Liver (tissue), 9 donors: ENCODE measurements around the gene GDF2. TPM values are rescaled to one million over a fixed set of nuclear protein-coding genes. Genes with fewer than 3 reads are reported as not detected.

Source experiments
- DNase-seq: peaks from one replicate; pipeline ENCODE4 v3.0.0-alpha.2; 2017; ENCODE audit warnings: low spot score
- H3K27ac ChIP-seq, 2 donors: one replicate each; pipeline ENCODE4 v1.7.0; 2013; ENCODE audit warnings: inconsistent platforms in 2 of 2, low read length in 2 of 2, control low read depth in 1 of 2, low read depth in 1 of 2, mild to moderate bottlenecking in 1 of 2
- H3K27me3 ChIP-seq, 4 donors: one replicate each; pipeline versions ENCODE4 v1.6.1 to v1.7.0; 2013; ENCODE audit warnings: low read length in 3 of 4, inconsistent platforms in 1 of 4, mild to moderate bottlenecking in 1 of 4, moderate library complexity in 1 of 4; ENCODE audit not compliant: control insufficient read depth in 4 of 4, insufficient read depth in 4 of 4
- H3K36me3 ChIP-seq, 4 donors: one replicate each; pipeline versions ENCODE4 v1.6.1 to v1.7.0; 2013; ENCODE audit warnings: low read length in 3 of 4, mild to moderate bottlenecking in 3 of 4, low read depth in 1 of 4, moderate library complexity in 1 of 4; ENCODE audit not compliant: control insufficient read depth in 4 of 4, insufficient read depth in 3 of 4
- H3K4me1 ChIP-seq, 4 donors: one replicate each; pipeline versions ENCODE4 v1.6.1 to v1.7.0; 2013; ENCODE audit warnings: low read length in 3 of 4, mild to moderate bottlenecking in 3 of 4, moderate library complexity in 1 of 4; ENCODE audit not compliant: control insufficient read depth in 4 of 4, insufficient read depth in 4 of 4
- H3K4me3 ChIP-seq, 3 donors: one replicate each; pipeline versions ENCODE4 v1.6.1 to v1.7.0; 2013; ENCODE audit warnings: low read length in 3 of 3, control low read depth in 1 of 3, low read depth in 1 of 3, mild to moderate bottlenecking in 1 of 3
- H3K9ac ChIP-seq, 2 donors: one replicate each; pipeline ENCODE4 v1.7.0; 2013; ENCODE audit warnings: low read length in 2 of 2, mild to moderate bottlenecking in 2 of 2, moderate library complexity in 2 of 2, control low read depth in 1 of 2, low read depth in 1 of 2
- H3K9me3 ChIP-seq, 4 donors: one replicate each; pipeline versions ENCODE4 v1.6.1 to v1.7.0; 2013; ENCODE audit warnings: low read length in 3 of 4; ENCODE audit not compliant: control insufficient read depth in 4 of 4
- EGR1 ChIP-seq, 2 donors: IDR thresholded peaks; 2 replicates each; pipeline ENCODE4 v1.6.1; 2016 to 2018; ENCODE audit warnings: antibody characterized with exemption in 2 of 2, low read depth in 2 of 2
- FOXA2 ChIP-seq: IDR thresholded peaks from 2 replicates; pipeline ENCODE4 v1.6.1; 2016; ENCODE audit warnings: antibody characterized with exemption
- GABPA ChIP-seq, 2 donors: IDR thresholded peaks in 1 of 2; conservative IDR thresholded peaks in 1 of 2; 2 replicates each; pipeline ENCODE4 v1.6.1; 2016; ENCODE audit warnings: antibody characterized with exemption in 2 of 2, mild to moderate bottlenecking in 1 of 2, moderate library complexity in 1 of 2
- JUND ChIP-seq, 2 donors: IDR thresholded peaks; 2 replicates each; pipeline ENCODE4 v1.6.1; 2016; ENCODE audit warnings: antibody characterized with exemption in 2 of 2
- NR2F2 ChIP-seq: IDR thresholded peaks from 2 replicates; pipeline ENCODE4 v1.6.1; 2016; ENCODE audit warnings: antibody characterized with exemption
- RAD21 ChIP-seq, 2 donors: IDR thresholded peaks; 2 replicates each; pipeline ENCODE4 v1.6.1; 2016; ENCODE audit warnings: antibody characterized with exemption in 2 of 2, mild to moderate bottlenecking in 2 of 2
- RXRA ChIP-seq, 2 donors: IDR thresholded peaks; 2 replicates each; pipeline ENCODE4 v1.6.1; 2017 to 2018; ENCODE audit warnings: antibody characterized with exemption in 2 of 2, mild to moderate bottlenecking in 1 of 2
- SP1 ChIP-seq: IDR thresholded peaks from 2 replicates; pipeline ENCODE4 v1.6.1; 2018; ENCODE audit warnings: antibody characterized with exemption, mild to moderate bottlenecking
- WGBS: extraction: QIAGEN DNeasy Blood & Tissue Kit; methylation state at CpG from one replicate; pipeline ENCODE4 v1.1.7; 2013; 5-methylcytosine and 5-hydroxymethylcytosine counted together
- polyA plus RNA-seq, 2 donors: library from polyadenylated mRNA; stranded (reverse) in 1 of 2; unstranded in 1 of 2; fragments of 200-250 nt in 1 of 2; fragments of >200 nt in 1 of 2; fragmentation: Nextera tagmentation in 1 of 2; extraction: Ambion mirVana in 1 of 2; gene quantifications; one replicate each; pipeline versions ENCODE4 v1.2.1 to v1.2.3, GENCODE V29; 2013 to 2015
- total RNA-seq, 2 donors: library from RNA; depleted of rRNA; stranded (reverse); fragments of >200 nt; gene quantifications; one replicate each; pipeline ENCODE4 v1.2.3, GENCODE V29; 2014
- TF ChIP-seq, protein P1 (sequence below): IDR thresholded peaks from 2 replicates; pipeline ENCODE4 v1.6.1; 2016; ENCODE audit warnings: antibody characterized with exemption
- TF ChIP-seq, protein P2 (sequence below): IDR thresholded peaks from 2 replicates; pipeline ENCODE4 v1.6.1; 2016; ENCODE audit warnings: antibody characterized with exemption
- TF ChIP-seq, protein P3 (sequence below): IDR thresholded peaks from 2 replicates; pipeline ENCODE4 v1.6.1; 2016; ENCODE audit warnings: antibody characterized with exemption, mild to moderate bottlenecking
- donor health status: healthy.
- donor health status: healthy.
- donor health status: healthy.
- donor health status: healthy.
- donor health status: healthy.

The GDF2 gene
- total and polyA plus RNA-seq, 4 donors, result 5.6 to 26.9 (median 14.5) TPM

DNA sequence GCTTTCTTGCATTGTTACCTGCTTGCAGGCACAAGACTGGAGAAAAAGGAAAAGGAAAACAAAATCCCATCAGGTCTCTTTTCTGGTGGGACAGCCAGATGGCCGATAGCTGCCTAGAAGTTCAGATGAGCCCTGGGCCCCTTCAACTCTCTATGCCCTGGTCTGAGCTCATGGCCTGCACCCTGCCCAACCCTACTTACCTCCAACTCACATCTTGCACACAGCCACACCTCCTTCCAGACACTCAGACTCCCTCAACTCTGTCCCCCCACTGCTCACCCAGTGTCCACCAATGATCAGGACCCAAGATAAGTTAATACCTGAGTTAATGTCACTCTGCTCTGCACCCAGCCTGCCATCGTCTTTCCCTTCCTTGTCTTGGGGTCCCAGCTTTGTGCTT, 36.8 kb downstream of the GDF2 start:
- TF ChIP-seq, protein P1, sequence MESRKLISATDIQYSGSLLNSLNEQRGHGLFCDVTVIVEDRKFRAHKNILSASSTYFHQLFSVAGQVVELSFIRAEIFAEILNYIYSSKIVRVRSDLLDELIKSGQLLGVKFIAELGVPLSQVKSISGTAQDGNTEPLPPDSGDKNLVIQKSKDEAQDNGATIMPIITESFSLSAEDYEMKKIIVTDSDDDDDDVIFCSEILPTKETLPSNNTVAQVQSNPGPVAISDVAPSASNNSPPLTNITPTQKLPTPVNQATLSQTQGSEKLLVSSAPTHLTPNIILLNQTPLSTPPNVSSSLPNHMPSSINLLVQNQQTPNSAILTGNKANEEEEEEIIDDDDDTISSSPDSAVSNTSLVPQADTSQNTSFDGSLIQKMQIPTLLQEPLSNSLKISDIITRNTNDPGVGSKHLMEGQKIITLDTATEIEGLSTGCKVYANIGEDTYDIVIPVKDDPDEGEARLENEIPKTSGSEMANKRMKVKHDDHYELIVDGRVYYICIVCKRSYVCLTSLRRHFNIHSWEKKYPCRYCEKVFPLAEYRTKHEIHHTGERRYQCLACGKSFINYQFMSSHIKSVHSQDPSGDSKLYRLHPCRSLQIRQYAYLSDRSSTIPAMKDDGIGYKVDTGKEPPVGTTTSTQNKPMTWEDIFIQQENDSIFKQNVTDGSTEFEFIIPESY, result no peak
- no peak for TF ChIP-seq GABPA (IDR thresholded peaks at IDR 0.05 in 1 of 2, conservative IDR thresholded peaks at IDR 0.05 in 1 of 2)
- Histone ChIP-seq H3K9ac (no peak overlapping the region), H3K27me3 (no peaks in the 10 kb centered on the region), H3K4me3 (no peak overlapping the region), H3K27ac (no peak overlapping the region), H3K9me3 (no peaks in the 10 kb centered on the region), H3K36me3 (no peaks in the 10 kb centered on the region), H3K4me1 (no peaks in the 10 kb centered on the region)
- WGBS, result 91% methylated on average over 2 of the region's 2 CpGs
- DNase-seq, result no peak

DNA sequence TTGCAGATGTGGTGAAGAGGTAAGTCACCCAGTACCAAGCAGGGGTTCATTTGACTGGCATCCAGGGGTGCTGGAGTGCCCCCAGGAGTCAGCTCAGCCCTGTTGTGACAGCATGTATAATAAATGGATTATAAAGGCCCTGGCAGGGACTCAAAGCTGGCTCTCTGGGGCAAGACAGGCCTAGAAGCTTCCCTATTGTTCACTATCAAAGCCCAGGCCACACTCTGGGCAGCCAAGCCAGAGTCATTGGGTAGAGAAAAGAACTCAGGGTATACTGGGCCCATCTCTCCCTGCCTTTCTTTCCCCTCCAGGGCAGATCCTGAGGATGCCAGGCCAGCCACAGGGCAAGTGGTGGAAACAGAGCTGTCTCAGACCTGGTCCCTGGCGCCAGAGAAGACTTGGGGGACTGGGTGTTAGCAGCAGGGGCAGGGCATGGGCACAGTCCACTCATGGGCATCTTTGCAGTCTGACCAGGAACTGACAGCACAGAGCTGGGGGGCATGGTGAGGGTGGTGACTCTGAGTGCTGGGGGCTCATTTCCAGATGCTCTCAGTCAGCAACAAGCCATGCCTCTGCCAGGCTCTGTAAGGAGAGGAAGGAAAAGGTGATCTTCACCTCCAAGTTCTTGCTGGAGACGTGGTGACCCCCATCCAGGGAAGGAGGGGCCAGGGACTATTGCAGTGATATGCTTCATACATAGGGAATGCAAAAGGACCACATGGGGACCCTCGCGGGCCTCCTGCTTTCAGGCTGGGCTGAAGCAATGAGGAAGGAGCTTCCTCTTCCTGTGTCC, 37.6 kb downstream of the GDF2 start:
- Histone ChIP-seq H3K4me1 (no peaks in the 10 kb centered on the region), H3K27ac (no peak overlapping the region), H3K27me3 (no peaks in the 10 kb centered on the region), H3K36me3 (no peaks in the 10 kb centered on the region), H3K9me3 (no peaks in the 10 kb centered on the region), H3K4me3 (no peak overlapping the region), H3K9ac (no peak overlapping the region)
- no peak for DNase-seq
- TF ChIP-seq GABPA (IDR thresholded peaks at IDR 0.05 in 1 of 2, conservative IDR thresholded peaks at IDR 0.05 in 1 of 2) (no peak), FOXA2 (no peak), RAD21 (IDR thresholded peaks at IDR 0.05) (no peak), NR2F2 (no peak), SP1 (no peak)
- TF ChIP-seq, protein P2, sequence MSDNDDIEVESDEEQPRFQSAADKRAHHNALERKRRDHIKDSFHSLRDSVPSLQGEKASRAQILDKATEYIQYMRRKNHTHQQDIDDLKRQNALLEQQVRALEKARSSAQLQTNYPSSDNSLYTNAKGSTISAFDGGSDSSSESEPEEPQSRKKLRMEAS, result no peak
- TF ChIP-seq, protein P3, sequence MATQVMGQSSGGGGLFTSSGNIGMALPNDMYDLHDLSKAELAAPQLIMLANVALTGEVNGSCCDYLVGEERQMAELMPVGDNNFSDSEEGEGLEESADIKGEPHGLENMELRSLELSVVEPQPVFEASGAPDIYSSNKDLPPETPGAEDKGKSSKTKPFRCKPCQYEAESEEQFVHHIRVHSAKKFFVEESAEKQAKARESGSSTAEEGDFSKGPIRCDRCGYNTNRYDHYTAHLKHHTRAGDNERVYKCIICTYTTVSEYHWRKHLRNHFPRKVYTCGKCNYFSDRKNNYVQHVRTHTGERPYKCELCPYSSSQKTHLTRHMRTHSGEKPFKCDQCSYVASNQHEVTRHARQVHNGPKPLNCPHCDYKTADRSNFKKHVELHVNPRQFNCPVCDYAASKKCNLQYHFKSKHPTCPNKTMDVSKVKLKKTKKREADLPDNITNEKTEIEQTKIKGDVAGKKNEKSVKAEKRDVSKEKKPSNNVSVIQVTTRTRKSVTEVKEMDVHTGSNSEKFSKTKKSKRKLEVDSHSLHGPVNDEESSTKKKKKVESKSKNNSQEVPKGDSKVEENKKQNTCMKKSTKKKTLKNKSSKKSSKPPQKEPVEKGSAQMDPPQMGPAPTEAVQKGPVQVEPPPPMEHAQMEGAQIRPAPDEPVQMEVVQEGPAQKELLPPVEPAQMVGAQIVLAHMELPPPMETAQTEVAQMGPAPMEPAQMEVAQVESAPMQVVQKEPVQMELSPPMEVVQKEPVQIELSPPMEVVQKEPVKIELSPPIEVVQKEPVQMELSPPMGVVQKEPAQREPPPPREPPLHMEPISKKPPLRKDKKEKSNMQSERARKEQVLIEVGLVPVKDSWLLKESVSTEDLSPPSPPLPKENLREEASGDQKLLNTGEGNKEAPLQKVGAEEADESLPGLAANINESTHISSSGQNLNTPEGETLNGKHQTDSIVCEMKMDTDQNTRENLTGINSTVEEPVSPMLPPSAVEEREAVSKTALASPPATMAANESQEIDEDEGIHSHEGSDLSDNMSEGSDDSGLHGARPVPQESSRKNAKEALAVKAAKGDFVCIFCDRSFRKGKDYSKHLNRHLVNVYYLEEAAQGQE, result no peak
- 86% methylated on average over 4 of the region's 4 CpGs for WGBS

DNA sequence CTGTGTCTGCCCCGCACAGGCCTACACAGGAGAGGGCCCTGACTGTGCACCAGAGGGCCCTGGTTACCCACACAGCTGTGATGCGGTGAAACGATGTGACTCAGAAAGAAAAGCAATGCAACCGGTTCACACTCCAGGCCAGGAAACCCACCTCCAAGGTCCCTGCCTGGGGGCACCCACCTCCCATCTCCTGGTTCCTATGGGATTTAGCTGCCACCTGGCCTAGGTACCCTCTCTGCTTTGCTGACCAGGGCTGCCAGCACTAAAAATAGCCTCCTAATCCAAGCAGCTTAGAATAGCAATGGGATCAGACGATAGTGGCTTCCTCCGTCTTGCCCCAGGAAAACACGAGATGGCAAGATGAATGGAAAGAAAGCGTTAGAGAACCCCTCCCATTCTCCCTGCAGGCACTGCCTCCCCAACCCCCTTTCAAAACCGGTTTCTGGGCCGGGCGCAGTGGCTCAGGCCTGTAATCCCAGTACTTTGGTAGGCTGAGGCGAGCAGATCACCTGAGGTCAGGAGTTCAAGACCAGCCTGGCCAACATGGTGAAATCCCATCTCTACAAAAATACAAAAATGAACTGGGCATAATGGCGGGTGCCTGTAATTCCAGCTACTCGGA, 38.3 kb downstream of the GDF2 start:
- Histone ChIP-seq H3K9me3 (no peaks in the 10 kb centered on the region), H3K9ac (no peak overlapping the region), H3K27me3 (no peaks in the 10 kb centered on the region), H3K4me3 (no peak overlapping the region), H3K4me1 (no peaks in the 10 kb centered on the region), H3K27ac (no peak overlapping the region), H3K36me3 (no peaks in the 10 kb centered on the region)
- TF ChIP-seq RXRA (IDR thresholded peaks at IDR 0.05) (no peak), JUND (IDR thresholded peaks at IDR 0.05) (no peak), EGR1 (IDR thresholded peaks at IDR 0.05; ENCODE audit: low read depth in 2 of 2) (no peak), FOXA2 (no peak), SP1 (no peak)
- WGBS, result 91% methylated on average over 14 of the region's 14 CpGs
- DNase-seq, result no peak
